ENCODE results near the gene BNIP1.

GRCh38 chr5:173191561-173191960, 47.2 kb downstream of the BNIP1 start:
- TF ChIP-seq CTCF (IDR thresholded peaks at IDR 0.05) (no peak), POLR2A (IDR thresholded peaks at IDR 0.05) (no peak)
